Measurements from ENCODE around the gene HPS4. TPM values are rescaled to one million over a fixed set of nuclear protein-coding genes. Genes with fewer than 3 reads are reported as not detected.

Gene HPS4
- total RNA-seq, 2 experiments from 2014 or later, result 77.4 to 89.6 TPM

DNA sequence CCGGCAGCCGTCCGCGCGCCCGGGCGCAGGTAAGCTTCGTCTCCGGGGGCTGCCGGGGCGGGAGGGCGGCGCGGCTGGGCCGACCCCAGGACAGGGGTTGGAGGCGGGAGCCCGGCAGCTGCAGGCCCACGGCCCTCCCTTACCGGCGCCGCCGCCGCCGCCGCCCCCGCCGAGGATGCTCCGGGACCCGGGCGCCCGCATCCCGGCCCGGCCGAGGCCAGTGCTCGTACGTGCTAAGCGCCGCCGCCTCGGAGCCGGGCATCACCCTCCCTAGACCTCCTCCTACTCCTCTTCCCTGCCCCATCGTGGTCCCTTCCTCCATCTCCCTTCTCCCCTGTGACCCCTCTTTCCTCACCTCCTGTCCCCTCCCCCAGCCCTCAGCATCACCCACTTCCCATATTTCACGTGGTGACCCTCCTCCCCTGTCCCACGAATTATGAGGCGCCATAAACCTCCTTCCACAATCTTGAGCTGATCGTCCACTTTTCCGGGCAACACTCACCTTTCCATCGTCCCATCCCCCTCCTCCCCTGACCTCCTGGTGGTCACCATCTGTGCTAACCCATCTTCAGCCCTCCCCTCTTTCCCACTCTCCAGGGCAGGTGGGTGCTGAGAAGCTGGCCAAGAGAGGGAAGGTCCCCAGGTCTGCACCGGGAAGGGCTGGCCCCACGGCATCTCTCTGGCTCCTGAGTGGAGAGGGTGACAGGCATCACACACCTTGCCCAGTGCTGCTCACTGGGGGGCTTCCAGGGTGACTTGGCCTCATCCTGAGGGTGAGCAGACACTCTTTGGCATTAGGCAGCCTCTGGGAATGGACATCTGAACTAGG is 53.9 kb downstream of the HPS4 start:
- Histone ChIP-seq H3K27ac (ENCODE audit: low read depth, low read length, poor library complexity, severe bottlenecking) (no peak overlapping the region), H3K4me1 (ENCODE audit: insufficient read depth, low read length, poor library complexity, severe bottlenecking) (peaks cover 42% of the 10 kb centered on the region), H3K4me2 (ENCODE audit: low read length) (peak overlapping the region; percentile 66), H3K9me3 (ENCODE audit: low read length) (no peaks in the 10 kb centered on the region), H2AFZ (ENCODE audit: low read length) (peak overlapping the region; percentile 24; the same call in 1 of the 2 replicates), H3K79me2 (ENCODE audit: insufficient read depth, low read depth, low read length) (no peaks in the 10 kb centered on the region), H3K4me3 (ENCODE audit: low read depth, low read length, poor library complexity, severe bottlenecking) (peak overlapping the region; percentile 73), H3K36me3 (ENCODE audit: insufficient read depth, low read length) (no peaks in the 10 kb centered on the region), H3K9me2 (ENCODE audit: insufficient read depth, low read length) (no peaks in the 10 kb centered on the region), H4K20me1 (ENCODE audit: insufficient read depth, low read length) (peaks cover 7% of the 10 kb centered on the region; the same call in 1 of the 2 replicates)
- ChIA-PET POLR2A (interaction anchor here (0.7 to 2.1 kb wide), 5 partner anchors 8 to 244 kb away, joined by 3 to 9 read pairs (median 3); partner anchors contain the start of genes HPS4 and SRRD), CTCF (ENCODE audit: unreplicated experiment) (interaction anchor here (0.6 kb wide), 1 partner anchor 19 kb away, joined by 5 read pairs; no protein-coding TSS in a partner anchor)
- intact Hi-C loops (cut with micrococcal nuclease; ENCODE audit: unreplicated experiment), result loop anchor here (2.0 kb wide), 1 partner anchor 243 kb away; no protein-coding TSS in a partner anchor
- no TSS peak for BruUV-seq (replicated peaks)
- peak; percentile 32 for DNase-seq (ENCODE audit: low spot score)
- TF ChIP-seq EZH2phosphoT487 (IDR thresholded peaks at IDR 0.05; ENCODE audit: borderline replicate concordance, low read depth, low read length), result no peak
- TF ChIP-seq, protein P1, sequence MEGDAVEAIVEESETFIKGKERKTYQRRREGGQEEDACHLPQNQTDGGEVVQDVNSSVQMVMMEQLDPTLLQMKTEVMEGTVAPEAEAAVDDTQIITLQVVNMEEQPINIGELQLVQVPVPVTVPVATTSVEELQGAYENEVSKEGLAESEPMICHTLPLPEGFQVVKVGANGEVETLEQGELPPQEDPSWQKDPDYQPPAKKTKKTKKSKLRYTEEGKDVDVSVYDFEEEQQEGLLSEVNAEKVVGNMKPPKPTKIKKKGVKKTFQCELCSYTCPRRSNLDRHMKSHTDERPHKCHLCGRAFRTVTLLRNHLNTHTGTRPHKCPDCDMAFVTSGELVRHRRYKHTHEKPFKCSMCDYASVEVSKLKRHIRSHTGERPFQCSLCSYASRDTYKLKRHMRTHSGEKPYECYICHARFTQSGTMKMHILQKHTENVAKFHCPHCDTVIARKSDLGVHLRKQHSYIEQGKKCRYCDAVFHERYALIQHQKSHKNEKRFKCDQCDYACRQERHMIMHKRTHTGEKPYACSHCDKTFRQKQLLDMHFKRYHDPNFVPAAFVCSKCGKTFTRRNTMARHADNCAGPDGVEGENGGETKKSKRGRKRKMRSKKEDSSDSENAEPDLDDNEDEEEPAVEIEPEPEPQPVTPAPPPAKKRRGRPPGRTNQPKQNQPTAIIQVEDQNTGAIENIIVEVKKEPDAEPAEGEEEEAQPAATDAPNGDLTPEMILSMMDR (conservative IDR thresholded peaks at IDR 0.05; ENCODE audit: low read length), result no peak

DNA sequence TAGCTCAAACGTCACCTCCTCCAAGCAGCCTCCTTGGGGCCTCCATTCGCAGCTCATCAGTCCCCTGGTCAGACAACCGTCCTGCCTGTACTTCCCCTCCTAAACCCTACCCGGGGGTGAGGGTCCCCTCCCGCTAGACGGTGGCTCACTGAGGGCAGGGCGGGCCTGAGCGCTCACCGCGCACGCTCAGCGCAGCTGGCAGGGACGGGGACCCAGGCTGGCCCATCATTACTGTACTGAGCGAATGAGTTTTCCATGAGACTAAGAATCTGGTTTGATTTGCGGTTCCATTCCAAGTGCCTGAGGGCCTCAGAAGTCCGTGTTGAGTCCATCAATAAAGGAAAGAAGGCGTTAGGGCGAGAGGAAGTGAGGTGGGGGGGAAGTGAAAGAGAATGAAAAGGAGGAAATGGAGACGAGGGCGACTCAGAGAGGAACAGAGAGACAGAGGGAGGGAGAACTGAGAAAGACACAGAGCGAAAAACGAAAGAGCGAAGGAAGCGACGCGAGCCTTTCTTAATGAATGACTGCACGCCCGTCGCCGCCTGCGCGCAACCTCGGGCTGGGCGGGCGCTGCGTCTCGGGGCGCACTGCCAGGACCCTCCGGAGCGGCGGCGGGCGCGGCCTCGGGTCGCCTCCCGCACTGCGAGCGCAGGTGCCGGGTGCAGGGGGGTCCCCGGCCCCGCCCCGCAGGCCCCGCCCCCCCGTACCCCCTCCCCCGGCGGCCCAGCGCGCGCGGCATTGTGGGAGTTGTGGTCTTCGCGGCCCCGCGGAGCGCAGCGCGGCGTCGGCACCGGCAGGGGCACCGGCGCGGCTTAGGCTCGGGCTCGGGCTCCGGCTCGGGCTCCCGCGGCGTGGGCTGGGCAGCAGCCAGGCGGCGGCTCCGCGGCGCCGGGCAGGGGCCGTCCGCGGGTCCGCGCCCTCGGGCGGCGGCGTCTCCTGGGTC is 54.8 kb downstream of the HPS4 start, which contains the start of gene ASPHD2:
Gene ASPHD2, plus strand, starts transcription at position 746 of the 943 bp plus-strand sequence. CDS start 4,356 bp downstream, outside the sequence.
- H3K4me1 ChIP-seq (ENCODE audit: insufficient read depth, low read length, poor library complexity, severe bottlenecking), result peaks cover 42% of the 10 kb centered on the region
- no peaks in the 10 kb centered on the region for H3K36me3 ChIP-seq (ENCODE audit: insufficient read depth, low read length)
- peaks cover under 1% of the 10 kb centered on the region; the same call in 1 of the 2 replicates for H3K9me3 ChIP-seq (ENCODE audit: low read length)
- peaks cover 7% of the 10 kb centered on the region; the same call in 1 of the 2 replicates for H4K20me1 ChIP-seq (ENCODE audit: insufficient read depth, low read length)
- H3K4me2 ChIP-seq (ENCODE audit: low read length), result peak within 1 kb of the TSS; percentile 82
- peak; percentile 90 for DNase-seq (ENCODE audit: low spot score)
- intact Hi-C loops (cut with micrococcal nuclease; ENCODE audit: unreplicated experiment), result loop anchor here (2.0 kb wide), 1 partner anchor 244 kb away; no protein-coding TSS in a partner anchor
- H3K9me2 ChIP-seq (ENCODE audit: insufficient read depth, low read length), result no peaks in the 10 kb centered on the region
- H3K27ac ChIP-seq (ENCODE audit: low read depth, low read length, poor library complexity, severe bottlenecking), result peak within 1 kb of the TSS; percentile 91
- POLR2A ChIA-PET, result interaction anchor here (0.7 to 0.9 kb wide), 2 partner anchors 57 to 63 kb away, joined by 3 read pairs; no protein-coding TSS in a partner anchor
- peak within 1 kb of the TSS; percentile 80 for H2AFZ ChIP-seq (ENCODE audit: low read length)
- peak within 1 kb of the TSS; percentile 73 for H3K4me3 ChIP-seq (ENCODE audit: low read depth, low read length, poor library complexity, severe bottlenecking)
- CTCF ChIA-PET (ENCODE audit: unreplicated experiment), result no interaction called here
- no peaks in the 10 kb centered on the region for H3K79me2 ChIP-seq (ENCODE audit: insufficient read depth, low read depth, low read length)
- TF ChIP-seq, protein P1 (conservative IDR thresholded peaks at IDR 0.05; ENCODE audit: low read length), result no peak
- no peak for TF ChIP-seq EZH2phosphoT487 (IDR thresholded peaks at IDR 0.05; ENCODE audit: borderline replicate concordance, low read depth, low read length)
- BruUV-seq (replicated peaks), result TSS peak; percentile 79
